22Rv1 (cell line): Measurements from ENCODE around the gene RIMS4.

Experiments
- H3K27ac ChIP-seq: fragments of 450-650 bp; 2 replicates; pipeline ENCODE4 v1.5.1; 2017
- ZFX ChIP-seq: fragments of 450-650 bp; IDR thresholded peaks from 2 replicates; pipeline ENCODE4 v1.6.1; 2017; ENCODE audit warnings: antibody characterized with exemption, borderline replicate concordance
- TF ChIP-seq, protein P1 (sequence below): fragments of 450-650 bp; IDR thresholded peaks from 2 replicates; pipeline ENCODE4 v1.5.1; 2017; ENCODE audit warnings: mild to moderate bottlenecking

The RIMS4 gene

DNA sequence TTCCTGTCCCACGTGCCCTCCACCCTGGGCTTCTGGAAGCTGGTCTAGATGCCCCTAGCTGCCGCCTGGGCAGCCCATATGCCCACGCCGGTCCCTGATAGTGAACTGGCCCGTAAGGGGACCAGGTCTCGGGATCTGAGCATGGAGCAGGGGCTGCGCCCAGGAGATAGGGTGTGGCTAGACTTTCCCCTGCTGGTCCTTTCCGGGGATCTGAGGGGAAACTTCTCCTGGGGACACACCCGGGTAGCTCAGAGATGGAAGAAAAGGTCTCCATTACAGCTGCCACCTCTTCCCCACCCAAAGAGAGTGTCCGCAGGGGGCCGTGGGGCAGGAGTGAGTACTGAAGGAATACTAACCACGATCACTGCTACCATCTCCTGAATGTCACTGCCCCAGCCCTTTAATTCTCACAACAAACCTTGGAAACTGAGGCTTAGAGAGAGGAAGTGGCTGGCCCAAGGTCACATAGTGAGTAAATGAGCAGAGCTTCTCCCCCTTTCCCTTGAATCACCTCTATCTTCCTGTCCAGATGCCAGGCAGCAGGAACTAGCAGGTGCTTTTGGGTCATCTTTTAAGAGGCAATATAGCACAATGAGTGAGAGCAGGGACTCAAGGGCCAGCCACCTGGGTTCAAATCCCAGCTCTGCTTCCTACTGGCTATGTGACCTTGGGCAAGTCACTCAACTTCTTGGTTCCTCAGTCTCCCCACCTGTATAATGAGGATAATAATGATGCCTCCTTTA lies 107.0 kb downstream of the RIMS4 start:
- TF ChIP-seq, protein P1, sequence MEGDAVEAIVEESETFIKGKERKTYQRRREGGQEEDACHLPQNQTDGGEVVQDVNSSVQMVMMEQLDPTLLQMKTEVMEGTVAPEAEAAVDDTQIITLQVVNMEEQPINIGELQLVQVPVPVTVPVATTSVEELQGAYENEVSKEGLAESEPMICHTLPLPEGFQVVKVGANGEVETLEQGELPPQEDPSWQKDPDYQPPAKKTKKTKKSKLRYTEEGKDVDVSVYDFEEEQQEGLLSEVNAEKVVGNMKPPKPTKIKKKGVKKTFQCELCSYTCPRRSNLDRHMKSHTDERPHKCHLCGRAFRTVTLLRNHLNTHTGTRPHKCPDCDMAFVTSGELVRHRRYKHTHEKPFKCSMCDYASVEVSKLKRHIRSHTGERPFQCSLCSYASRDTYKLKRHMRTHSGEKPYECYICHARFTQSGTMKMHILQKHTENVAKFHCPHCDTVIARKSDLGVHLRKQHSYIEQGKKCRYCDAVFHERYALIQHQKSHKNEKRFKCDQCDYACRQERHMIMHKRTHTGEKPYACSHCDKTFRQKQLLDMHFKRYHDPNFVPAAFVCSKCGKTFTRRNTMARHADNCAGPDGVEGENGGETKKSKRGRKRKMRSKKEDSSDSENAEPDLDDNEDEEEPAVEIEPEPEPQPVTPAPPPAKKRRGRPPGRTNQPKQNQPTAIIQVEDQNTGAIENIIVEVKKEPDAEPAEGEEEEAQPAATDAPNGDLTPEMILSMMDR, result no peak
- no peak for TF ChIP-seq ZFX
- no peak overlapping the region for H3K27ac ChIP-seq

DNA sequence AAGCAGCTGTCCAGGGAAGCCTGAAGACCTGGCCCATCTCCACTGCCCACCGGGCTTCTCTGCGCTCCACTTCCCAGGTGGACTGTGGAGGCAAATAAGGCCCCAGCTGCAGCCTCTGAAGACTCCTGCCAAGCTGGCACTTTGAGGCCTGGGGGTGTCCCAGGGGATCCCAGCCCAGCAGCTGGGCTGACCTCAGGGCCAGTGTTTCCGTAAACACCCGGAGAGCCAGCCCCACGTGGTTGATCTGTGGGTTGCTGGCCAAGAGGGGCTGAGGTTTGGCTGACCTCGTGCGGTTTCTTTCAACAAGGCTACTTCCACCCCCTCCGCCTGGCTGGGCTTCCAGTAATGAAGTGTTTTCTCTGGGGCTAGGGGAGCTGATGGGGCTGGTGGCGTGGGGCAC lies 107.6 kb downstream of the RIMS4 start:
- TF ChIP-seq, protein P1, result no peak
- H3K27ac ChIP-seq, result no peak overlapping the region

DNA sequence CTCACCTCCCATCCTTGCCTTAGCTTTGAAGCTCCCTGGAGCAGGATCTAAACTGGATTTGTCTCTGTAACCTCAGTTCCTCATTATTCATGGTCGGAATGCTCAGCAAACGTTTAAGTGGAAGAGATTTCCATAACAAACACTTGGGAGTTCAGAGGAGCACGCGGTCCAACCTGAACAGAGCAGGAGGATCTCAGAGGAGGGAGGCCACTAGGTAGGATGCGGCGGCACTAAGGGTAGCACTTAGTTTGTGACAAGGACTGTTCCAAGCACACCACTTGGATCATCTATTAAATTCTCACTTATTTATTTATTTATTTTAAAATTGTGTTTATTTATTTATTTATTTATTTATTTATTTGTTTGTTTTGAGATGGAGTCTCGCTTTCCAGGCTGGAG lies 108.5 kb downstream of the RIMS4 start:
- H3K27ac ChIP-seq, result no peak overlapping the region
- no peak for TF ChIP-seq ZFX
- TF ChIP-seq, protein P1, result no peak
